Thymus (tissue), 11 donors: ENCODE measurements around the gene REEP5. TPM values are rescaled to one million over a fixed set of nuclear protein-coding genes. Genes with fewer than 3 reads are reported as not detected.

Source experiments
- DNase-seq, 9 donors: peaks; one replicate each; pipeline ENCODE4 v3.0.0-alpha.2; 2013; ENCODE audit warnings: low spot score in 9 of 9, low read depth in 6 of 9, missing footprints in 1 of 9
- H3K27ac ChIP-seq, 2 donors: one replicate each; pipeline ENCODE4 v1.5.1; 2013; ENCODE audit warnings: control low read depth in 1 of 2, low read depth in 1 of 2, low read length in 1 of 2, mild to moderate bottlenecking in 1 of 2, moderate library complexity in 1 of 2
- H3K27me3 ChIP-seq, 2 donors: one replicate each; pipeline ENCODE4 v1.5.1; 2013; ENCODE audit warnings: low read length in 1 of 2; ENCODE audit not compliant: control insufficient read depth in 2 of 2, insufficient read depth in 1 of 2
- H3K36me3 ChIP-seq, 2 donors: one replicate each; pipeline ENCODE4 v1.5.1; 2013; ENCODE audit warnings: low read length in 1 of 2, mild to moderate bottlenecking in 1 of 2, moderate library complexity in 1 of 2; ENCODE audit not compliant: control insufficient read depth in 2 of 2, insufficient read depth in 2 of 2
- H3K4me1 ChIP-seq, 2 donors: one replicate each; pipeline ENCODE4 v1.5.1; 2013; ENCODE audit warnings: low read length in 2 of 2; ENCODE audit not compliant: control insufficient read depth in 2 of 2, insufficient read depth in 2 of 2
- H3K4me3 ChIP-seq, 2 donors: one replicate each; pipeline ENCODE4 v1.5.1; 2013; ENCODE audit warnings: low read length in 2 of 2, control low read depth in 1 of 2, mild to moderate bottlenecking in 1 of 2
- H3K9me3 ChIP-seq, 2 donors: one replicate each; pipeline ENCODE4 v1.5.1; 2013; ENCODE audit warnings: low read length in 1 of 2, mild to moderate bottlenecking in 1 of 2; ENCODE audit not compliant: control insufficient read depth in 2 of 2, insufficient read depth in 1 of 2
- WGBS: extraction: QIAGEN DNeasy Blood & Tissue Kit; methylation state at CpG from one replicate; pipeline ENCODE4 v1.1.7; 2013; 5-methylcytosine and 5-hydroxymethylcytosine counted together
- polyA plus RNA-seq: library from polyadenylated mRNA; stranded (reverse); fragments of 200-250 nt; gene quantifications from one replicate; pipeline ENCODE4 v1.2.3, GENCODE V29; 2013
- total RNA-seq: library from RNA; stranded (reverse); fragments of 120-200 nt; gene quantifications from one replicate; pipeline ENCODE4 v1.2.4, GENCODE V29; 2013
- donor health status: healthy.

Gene REEP5
- total and polyA plus RNA-seq, 2 donors: 19.9 to 57.7 TPM

DNA sequence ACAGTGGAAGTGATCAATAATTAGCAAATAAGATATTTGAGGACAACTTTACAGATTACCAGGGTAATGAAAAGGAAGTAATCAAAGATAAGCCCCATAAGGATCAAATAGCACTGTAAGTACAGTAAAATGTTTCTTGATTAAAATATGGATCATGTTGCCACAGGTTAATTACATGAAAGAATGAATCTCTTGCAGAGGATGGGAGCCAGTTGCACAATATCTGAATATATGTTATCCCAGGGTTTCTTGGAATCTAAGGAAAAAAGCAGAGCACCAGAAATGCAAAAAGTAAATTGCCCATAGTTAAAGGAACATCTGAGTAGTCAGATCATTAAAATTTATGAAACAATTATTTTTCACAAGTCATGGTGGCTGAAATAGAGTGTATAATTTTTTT is 74.7 kb downstream of the REEP5 start:
- Histone ChIP-seq H3K27ac (no peak overlapping the region), H3K4me1 (no peaks in the 10 kb centered on the region), H3K9me3 (no peaks in the 10 kb centered on the region), H3K4me3 (no peak overlapping the region), H3K27me3 (no peaks in the 10 kb centered on the region), H3K36me3 (no peaks in the 10 kb centered on the region)
- no peak for DNase-seq

- H3K4me1 ChIP-seq: no peaks in the 10 kb centered on the region
- 97% methylated on average over 5 of the region's 5 CpGs for WGBS
- H3K9me3 ChIP-seq: no peaks in the 10 kb centered on the region
- no peak for DNase-seq
- no peaks in the 10 kb centered on the region for H3K36me3 ChIP-seq
- no peak overlapping the region for H3K27ac ChIP-seq
- H3K27me3 ChIP-seq: no peaks in the 10 kb centered on the region
- no peak overlapping the region for H3K4me3 ChIP-seq
Measured at GRCh38 chr5:112846556-112846955, 75.5 kb downstream of the REEP5 start.

GRCh38 chr5:112844489-112844888 is 77.5 kb downstream of the REEP5 start:
- 96% methylated on average over 1 of the region's 1 CpG for WGBS
- H3K4me3 ChIP-seq: no peak overlapping the region

GRCh38 chr5:112833971-112834370 is 88.1 kb downstream of the REEP5 start:
- Histone ChIP-seq H3K36me3 (peaks cover 12 to 38% of the 10 kb centered on the region in 2 donors), H3K27ac (no peak overlapping the region), H3K4me3 (no peak overlapping the region), H3K9me3 (no peaks in the 10 kb centered on the region), H3K4me1 (no peaks in the 10 kb centered on the region), H3K27me3 (no peaks in the 10 kb centered on the region)
- WGBS: 98% methylated on average over 13 of the region's 13 CpGs
- no peak for DNase-seq

More at GRCh38 chr5:112844489-112844888, 77.5 kb downstream of the REEP5 start:
- H3K9me3 ChIP-seq: no peaks in the 10 kb centered on the region
- H3K27me3 ChIP-seq: no peaks in the 10 kb centered on the region
- DNase-seq: no peak
- H3K4me1 ChIP-seq: no peaks in the 10 kb centered on the region
- H3K36me3 ChIP-seq: peaks cover 8 to 9% of the 10 kb centered on the region in 2 donors
- no peak overlapping the region for H3K27ac ChIP-seq

GRCh38 chr5:112830378-112830777 is 91.6 kb downstream of the REEP5 start:
- H3K36me3 ChIP-seq: peaks cover 9 to 37% of the 10 kb centered on the region in 2 donors
- no peaks in the 10 kb centered on the region for H3K27me3 ChIP-seq
- 96% methylated on average over 2 of the region's 2 CpGs for WGBS
- no peaks in the 10 kb centered on the region for H3K4me1 ChIP-seq
- DNase-seq: no peak
- H3K9me3 ChIP-seq: no peaks in the 10 kb centered on the region
- H3K4me3 ChIP-seq: no peak overlapping the region
- H3K27ac ChIP-seq: no peak overlapping the region

Other genes starting within 250 kb of the REEP5 start
- 25.5 TPM for gene APC, start 184.3 kb downstream of the REEP5 start, total RNA-seq
- 6.4 TPM for gene APC, start 184.3 kb downstream of the REEP5 start, polyA plus RNA-seq
- gene SRP19, start 60.9 kb downstream of the REEP5 start, total RNA-seq: 86.5 TPM
- 165 TPM for gene SRP19, start 60.9 kb downstream of the REEP5 start, polyA plus RNA-seq
- gene DCP2, start 54.6 kb upstream of the REEP5 start, total RNA-seq: 79.3 TPM
- 36.3 TPM for gene DCP2, start 54.6 kb upstream of the REEP5 start, polyA plus RNA-seq